Caco-2 (cell line): ENCODE measurements around the gene STOML2. TPM values are rescaled to one million over a fixed set of nuclear protein-coding genes. Genes with fewer than 3 reads are reported as not detected.

ENCODE experiments used
- BruUV-seq: library from RNA; stranded (reverse); fragments of 400-500 nt; replicated peaks from 2 replicates; lab custom pipeline; 2021; lab: Mats Ljungman, UMichigan
- CTCF ChIA-PET: fragments of 300-600 bp; sonication (Branson Sonifier 250); formaldehyde crosslinking; loops from one replicate; lab custom pipeline; 2022; ENCODE audit warnings: antibody characterized with exemption; lab: Charles Lee
- POLR2A ChIA-PET: fragments of 300-600 bp; sonication (Branson Sonifier 250); formaldehyde crosslinking; loops from one replicate; lab custom pipeline; 2022; ENCODE audit warnings: antibody characterized with exemption; lab: Charles Lee
- DNase-seq, 2 experiments: peaks; one replicate each; pipeline versions ENCODE4 v3.0.0 to v3.0.0-alpha.2; 2020 to 2022
- H3K27me3 ChIP-seq: replicated peaks from 2 replicates; pipeline ENCODE4 v1.6.0; 2011; ENCODE audit warnings: low read length; ENCODE audit not compliant: control insufficient read depth, insufficient read depth
- H3K36me3 ChIP-seq: 2 replicates; pipeline ENCODE4 v1.5.1; 2011; ENCODE audit warnings: low read length; ENCODE audit not compliant: control insufficient read depth, insufficient read depth
- H3K4me1 ChIP-seq: fragments of 250-450 bp; sonication (Bioruptor Pico); 2 replicates; pipeline ENCODE4 v1.5.1; 2020; ENCODE audit warnings: mild to moderate bottlenecking
- H3K4me3 ChIP-seq: 2 replicates; pipeline ENCODE4 v1.5.1; 2011; ENCODE audit warnings: low read depth, mild to moderate bottlenecking, control low read depth, low read length
- H3K9me3 ChIP-seq: fragments of 250-450 bp; sonication (Bioruptor Pico); 2 replicates; pipeline ENCODE4 v1.5.1; 2020; ENCODE audit warnings: mild to moderate bottlenecking, moderate library complexity
- H3K27ac Mint-ChIP-seq: one replicate; pipeline ENCODE4 v1.8.0; 2022; ENCODE audit warnings: mixed read lengths; ENCODE audit not compliant: unreplicated experiment
- H3K27me3 Mint-ChIP-seq: one replicate; pipeline ENCODE4 v1.8.0; 2022; ENCODE audit warnings: mixed read lengths; ENCODE audit not compliant: insufficient read depth, unreplicated experiment
- H3K36me3 Mint-ChIP-seq: one replicate; pipeline ENCODE4 v1.8.0; 2022; ENCODE audit warnings: mild to moderate bottlenecking, mixed read lengths; ENCODE audit not compliant: insufficient read depth, unreplicated experiment
- H3K4me1 Mint-ChIP-seq: one replicate; pipeline ENCODE4 v1.8.0; 2022; ENCODE audit warnings: low read depth, mixed read lengths; ENCODE audit not compliant: unreplicated experiment
- H3K4me3 Mint-ChIP-seq: one replicate; pipeline ENCODE4 v1.8.0; 2022; ENCODE audit warnings: mild to moderate bottlenecking, moderate library complexity, mixed read lengths; ENCODE audit not compliant: unreplicated experiment
- H3K9me3 Mint-ChIP-seq: one replicate; pipeline ENCODE4 v1.8.0; 2022; ENCODE audit warnings: mixed read lengths; ENCODE audit not compliant: unreplicated experiment
- CTCF ChIP-seq, 2 experiments: fragments of 200-600 bp in 1 of 2; IDR thresholded peaks; 1 replicate in 1 of 2; 2 replicates in 1 of 2; pipeline versions ENCODE4 v1.5.1 to v1.8.0; 2011 to 2022; ENCODE audit warnings: antibody characterized with exemption in 1 of 2, control low read depth in 1 of 2, inconsistent platforms in 1 of 2, low read depth in 1 of 2, low read length in 1 of 2, mild to moderate bottlenecking in 1 of 2, moderate library complexity in 1 of 2; ENCODE audit not compliant: insufficient read depth in 1 of 2, severe bottlenecking in 1 of 2, unreplicated experiment in 1 of 2
- intact Hi-C: fragments of 100-400 bp; cut with micrococcal nuclease; formaldehyde crosslinking; loops from one replicate; pipeline ENCODE4 v1.10.0; 2022; ENCODE audit not compliant: unreplicated experiment
- total RNA-seq: library from RNA; stranded (reverse); gene quantifications from 2 replicates; pipeline ENCODE4 v1.2.3, GENCODE V29; 2022

The STOML2 gene
- total RNA-seq, 1 experiment from 2014 or later: 235 TPM

- Histone ChIP-seq H3K27me3 (no peaks in the 10 kb centered on the region), H3K36me3 (peaks cover 2% of the 10 kb centered on the region; the same call in 1 of the 2 replicates), H3K4me1 (peaks cover 12% of the 10 kb centered on the region), H3K4me3 (peak within 1 kb of the TSS; percentile 73), H3K9me3 (no peaks in the 10 kb centered on the region)
- no peak for TF ChIP-seq CTCF (IDR thresholded peaks at IDR 0.05; ENCODE audit: insufficient read depth in 1 of 2, low read depth in 1 of 2, low read length in 1 of 2, severe bottlenecking in 1 of 2, unreplicated experiment in 1 of 2)
- DNase-seq: peak; percentile 98 to 99
- Mint-ChIP-seq H3K9me3 (no peaks in the 10 kb centered on the region), H3K4me1 (peaks cover 22% of the 10 kb centered on the region), H3K36me3 (peaks cover 64% of the 10 kb centered on the region), H3K27me3 (no peaks in the 10 kb centered on the region), H3K27ac (peak within 1 kb of the TSS; percentile 97), H3K4me3 (peak within 1 kb of the TSS; percentile 93)
- ChIA-PET POLR2A (interaction anchor here (0.5 to 1.9 kb wide), 15 partner anchors 8 to 660 kb away, joined by 3 to 16 read pairs (median 4); partner anchors contain the start of genes ATOSB, CREB3, DNAJB5 and FANCG), CTCF (interaction anchor here (0.6 to 2.2 kb wide), 9 partner anchors 8 to 438 kb away, joined by 3 to 9 read pairs (median 6); partner anchors contain the start of gene ATOSB)
- BruUV-seq: TSS peak; percentile 82
- intact Hi-C loops: loop anchor here (1.0 kb wide), 3 partner anchors 8 to 83 kb away; partner anchors contain the start of genes DNAJB5 and PIGO
Measured at GRCh38 chr9:35072461-35073278, 30.3 kb downstream of the STOML2 start, which contains the start of gene VCP. TSS of gene VCP (minus strand) at chr9:35072625. CDS start at chr9:35072353, 272 bp downstream.

DNA sequence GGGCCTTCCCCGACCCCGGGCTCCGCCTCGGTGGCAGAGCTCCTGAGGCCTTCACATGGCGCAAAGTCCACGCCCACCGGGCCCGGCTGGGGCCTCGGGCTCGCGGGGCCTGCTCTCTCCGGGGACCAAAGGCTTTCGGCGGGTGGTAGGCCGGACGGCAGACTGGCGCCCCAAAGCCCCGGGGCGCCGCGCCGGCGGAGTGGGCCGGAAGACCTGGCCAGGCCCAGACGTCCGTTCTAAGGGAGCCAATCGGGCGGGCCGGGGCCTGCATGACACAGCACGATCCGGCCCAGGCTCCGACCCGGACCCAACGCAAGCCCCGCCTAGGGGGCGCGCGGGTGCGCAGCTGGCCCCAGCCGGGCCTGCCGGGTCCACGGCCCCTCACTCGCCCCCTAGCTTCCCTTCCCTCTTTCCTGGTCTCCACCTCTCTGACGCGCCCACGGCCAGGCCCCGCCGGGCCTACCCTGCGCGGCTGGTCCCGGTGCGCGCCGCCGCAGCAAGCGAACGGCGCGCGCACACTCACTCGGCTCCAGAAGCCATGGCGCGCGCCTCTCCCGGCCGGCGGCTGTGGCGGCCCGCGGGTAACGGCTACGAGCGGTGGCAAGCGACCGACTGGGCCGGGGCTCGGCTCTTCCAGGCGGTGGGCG, 31.0 kb downstream of the STOML2 start:
- no peaks in the 10 kb centered on the region for H3K9me3 Mint-ChIP-seq
- peak; percentile 41 to 52 for TF ChIP-seq CTCF (IDR thresholded peaks at IDR 0.05; ENCODE audit: insufficient read depth in 1 of 2, low read depth in 1 of 2, low read length in 1 of 2, severe bottlenecking in 1 of 2, unreplicated experiment in 1 of 2)
- Histone ChIP-seq H3K9me3 (no peaks in the 10 kb centered on the region), H3K27me3 (no peaks in the 10 kb centered on the region), H3K4me3 (peak overlapping the region; percentile 73), H3K4me1 (peaks cover 12% of the 10 kb centered on the region), H3K36me3 (peaks cover 4% of the 10 kb centered on the region)
- ChIA-PET CTCF (interaction anchor here (0.5 to 2.2 kb wide), 17 partner anchors 9 to 1119 kb away, joined by 3 to 9 read pairs (median 4); partner anchors contain the start of genes ATOSB, CLTA and PIGO), POLR2A (interaction anchor here (0.5 to 1.9 kb wide), 21 partner anchors 8 to 1561 kb away, joined by 3 to 16 read pairs (median 4); partner anchors contain the start of genes ATOSB, CREB3, DNAJB5 and FANCG)
- peak overlapping the region; percentile 93 for H3K4me3 Mint-ChIP-seq
- no peaks in the 10 kb centered on the region for H3K27me3 Mint-ChIP-seq
- intact Hi-C loops: loop anchor here (1.0 kb wide), 3 partner anchors 8 to 83 kb away; partner anchors contain the start of genes DNAJB5 and PIGO
- H3K36me3 Mint-ChIP-seq: peaks cover 66% of the 10 kb centered on the region
- peak; percentile 86 to 94 for DNase-seq
- BruUV-seq: no TSS peak
- peak overlapping the region; percentile 97 for H3K27ac Mint-ChIP-seq
- H3K4me1 Mint-ChIP-seq: peaks cover 22% of the 10 kb centered on the region
